ENCODE measurements around the gene CDK9.
A peak's percentile ranks its signal among the peaks of the same experiment; 100 is the strongest.

The CDK9 gene

GRCh38 chr9:127769929-127770582 lies 15.8 kb upstream of the CDK9 start:
- DNase-seq (ENCODE audit: low read depth), result no peak
- no peak overlapping the region for H3K4me3 ChIP-seq (ENCODE audit: low read depth, low read length)
- no peak for TF ChIP-seq CTCF (conservative IDR thresholded peaks at IDR 0.05; ENCODE audit: low read depth, low read length)

- DNase-seq (ENCODE audit: low read depth), result no peak
- no peak overlapping the region for H3K4me3 ChIP-seq (ENCODE audit: low read depth, low read length)
- no peak for TF ChIP-seq CTCF (conservative IDR thresholded peaks at IDR 0.05; ENCODE audit: low read depth, low read length)
These were observed 15.3 kb upstream of the CDK9 start for GRCh38 chr9:127770583-127770904.

- DNase-seq (ENCODE audit: low read depth), result peak; percentile 99
- TF ChIP-seq CTCF (conservative IDR thresholded peaks at IDR 0.05; ENCODE audit: low read depth, low read length), result no peak
- H3K4me3 ChIP-seq (ENCODE audit: low read depth, low read length), result peak overlapping the region; percentile 58
These were observed 14.8 kb upstream of the CDK9 start for GRCh38 chr9:127770905-127771569.

GRCh38 chr9:127771570-127772189 lies 14.2 kb upstream of the CDK9 start:
- no peak for DNase-seq (ENCODE audit: low read depth)
- H3K4me3 ChIP-seq (ENCODE audit: low read depth, low read length), result peak overlapping the region; percentile 58
- TF ChIP-seq CTCF (conservative IDR thresholded peaks at IDR 0.05; ENCODE audit: low read depth, low read length), result no peak

GRCh38 chr9:127772603-127773002 lies 13.2 kb upstream of the CDK9 start:
- no peak for DNase-seq (ENCODE audit: low read depth)
- no peak overlapping the region for H3K4me3 ChIP-seq (ENCODE audit: low read depth, low read length)
- TF ChIP-seq CTCF (conservative IDR thresholded peaks at IDR 0.05; ENCODE audit: low read depth, low read length), result no peak

- H3K4me3 ChIP-seq (ENCODE audit: low read depth, low read length), result no peak overlapping the region
- no peak for DNase-seq (ENCODE audit: low read depth)
- no peak for TF ChIP-seq CTCF (conservative IDR thresholded peaks at IDR 0.05; ENCODE audit: low read depth, low read length)
These were observed 12.6 kb upstream of the CDK9 start for GRCh38 chr9:127773272-127773671.
